A549 (cell line): ENCODE results near the gene MED6. TPM values are rescaled to one million over a fixed set of nuclear protein-coding genes. Genes with fewer than 3 reads are reported as not detected.

ENCODE experiments used
- ATAC-seq, 2 experiments: fragments of 200-7000 bp in 1 of 2; fragments of >200 bp in 1 of 2; cut with Nextera tagmentation in 1 of 2; cut with Tn5 transposase in 1 of 2; 3 replicates each; pipeline versions ENCODE4 v1.8.0 to v1.9.1; 2018 to 2020; ENCODE audit warnings: mild to moderate bottlenecking in 1 of 2, moderate library complexity in 1 of 2
- CTCF ChIA-PET: fragments of 300-600 bp; sonication (Branson Sonifier 250); formaldehyde crosslinking; extraction: SDS; loops from one replicate; lab custom pipeline; 2021; ENCODE audit warnings: antibody characterized with exemption, inconsistent platforms; lab: Yijun Ruan, JAX
- POLR2A ChIA-PET: fragments of 350-600 bp; formaldehyde crosslinking; extraction: SDS; loops from one replicate; lab custom pipeline; 2021; ENCODE audit warnings: antibody characterized with exemption, inconsistent platforms; lab: Yijun Ruan, JAX
- DNase-seq, 2 experiments: peaks; one replicate each; pipeline versions ENCODE4 v3.0.0 to v3.0.0-alpha.2; 2011 to 2016; ENCODE audit warnings: low read depth in 1 of 2, low spot score in 1 of 2
- FAIRE-seq: peaks from 2 replicates; lab custom pipeline; 2011; peaks lifted over from hg19 to GRCh38; lab: Jason Lieb, UNC
- H3K27ac ChIP-seq, 2 experiments: fragments of >200 bp; sonication (Bioruptor Twin); formaldehyde crosslinking; 3 replicates each; pipeline ENCODE4 v1.5.1; 2016 to 2017
- H3K4me1 ChIP-seq: fragments of >200 bp; sonication (Bioruptor Twin); formaldehyde crosslinking; 3 replicates; pipeline ENCODE4 v1.6.1; 2016
- H3K4me2 ChIP-seq: fragments of >200 bp; sonication (Bioruptor Twin); formaldehyde crosslinking; 3 replicates; pipeline ENCODE4 v1.6.1; 2016
- H3K4me3 ChIP-seq: fragments of >200 bp; sonication (Bioruptor Twin); formaldehyde crosslinking; 3 replicates; pipeline ENCODE4 v1.5.1; 2016
- H3K9me3 ChIP-seq: fragments of >200 bp; sonication (Bioruptor Twin); formaldehyde crosslinking; 3 replicates; pipeline ENCODE4 v1.6.1; 2016
- CBX2 ChIP-seq: fragments of 200-600 bp; sonication (generic); IDR thresholded peaks from 2 replicates; pipeline ENCODE4 v1.6.1; 2016; ENCODE audit warnings: low read depth, mild to moderate bottlenecking, borderline replicate concordance
- CEBPB ChIP-seq, 2 experiments: fragments of >200 bp in 1 of 2; sonication (Bioruptor Twin) in 1 of 2; formaldehyde crosslinking in 1 of 2; IDR thresholded peaks; 2 replicates each; pipeline ENCODE4 v1.6.1; 2012 to 2016
- CTCF ChIP-seq: fragments of >200 bp; sonication (Bioruptor Twin); formaldehyde crosslinking; IDR thresholded peaks from 3 replicates; pipeline ENCODE4 v1.5.1; 2016
- EHMT2 ChIP-seq: fragments of 200-600 bp; sonication (generic); IDR thresholded peaks from 2 replicates; pipeline ENCODE4 v1.6.1; 2016; ENCODE audit warnings: antibody characterized with exemption, low read depth, mild to moderate bottlenecking, moderate library complexity
- ESRRA ChIP-seq: fragments of 150-350 bp; IDR thresholded peaks from 2 replicates; pipeline ENCODE4 v1.6.1; 2014; ENCODE audit warnings: mild to moderate bottlenecking, low read length, borderline replicate concordance
- FOSL2 ChIP-seq, 2 experiments: fragments of 450-650 bp in 1 of 2; fragments of >200 bp in 1 of 2; sonication (Bioruptor Twin) in 1 of 2; formaldehyde crosslinking; IDR thresholded peaks; 2 replicates each; pipeline versions ENCODE4 v1.5.0 to v1.6.1; 2016 to 2020; ENCODE audit warnings: mild to moderate bottlenecking in 1 of 2, moderate library complexity in 1 of 2
- FOXS1 ChIP-seq: fragments of 250-450 bp; sonication (Bioruptor Pico); IDR thresholded peaks from 2 replicates; pipeline ENCODE4 v1.5.0; 2020; ENCODE audit warnings: mild to moderate bottlenecking, moderate library complexity
- GATA3 ChIP-seq: IDR thresholded peaks from 2 replicates; pipeline ENCODE4 v1.6.1; 2012; ENCODE audit warnings: borderline replicate concordance
- HOXA7 ChIP-seq: fragments of 250-450 bp; sonication (Bioruptor Pico); IDR thresholded peaks from 2 replicates; pipeline ENCODE4 v1.5.0; 2020; ENCODE audit warnings: mild to moderate bottlenecking, moderate library complexity
- JUN ChIP-seq, 2 experiments: fragments of >200 bp; sonication (Bioruptor Twin); formaldehyde crosslinking; IDR thresholded peaks; 2 replicates in 1 of 2; 3 replicates in 1 of 2; pipeline ENCODE4 v1.6.1; 2016 to 2017
- MAZ ChIP-seq: fragments of 150-350 bp; IDR thresholded peaks from 2 replicates; pipeline ENCODE4 v1.6.1; 2014; ENCODE audit warnings: antibody characterized with exemption, low read depth, low read length, borderline replicate concordance
- NPAS2 ChIP-seq: fragments of 250-450 bp; sonication (Bioruptor Pico); IDR thresholded peaks from 2 replicates; pipeline ENCODE4 v1.8.0; 2022; ENCODE audit warnings: mild to moderate bottlenecking, moderate library complexity, borderline replicate concordance
- PHF8 ChIP-seq: fragments of 200-600 bp; sonication (generic); IDR thresholded peaks from 2 replicates; pipeline ENCODE4 v1.6.1; 2016; ENCODE audit warnings: low read depth, mild to moderate bottlenecking, antibody characterized with exemption, moderate library complexity, borderline replicate concordance
- POLR2AphosphoS2 ChIP-seq: conservative IDR thresholded peaks from 2 replicates; pipeline ENCODE4 v1.6.1; 2012; ENCODE audit warnings: low read length, improper control_type of control experiment, inconsistent platforms
- RFX5 ChIP-seq: fragments of 450-650 bp; IDR thresholded peaks from 2 replicates; pipeline ENCODE4 v1.7.1; 2014; ENCODE audit warnings: antibody characterized with exemption, mild to moderate bottlenecking, moderate library complexity
- TFCP2L1 ChIP-seq: fragments of 250-450 bp; sonication (Bioruptor Pico); IDR thresholded peaks from 2 replicates; pipeline ENCODE4 v1.5.0; 2021; ENCODE audit warnings: mild to moderate bottlenecking
- ZFP36 ChIP-seq: fragments of 450-650 bp; IDR thresholded peaks from 2 replicates; pipeline ENCODE4 v1.6.1; 2014; ENCODE audit warnings: borderline replicate concordance; ENCODE audit not compliant: partially characterized antibody
- ZNF302 ChIP-seq: fragments of 250-450 bp; sonication (Bioruptor Pico); IDR thresholded peaks from 2 replicates; pipeline ENCODE4 v1.9.0; 2021; ENCODE audit warnings: inconsistent platforms, mild to moderate bottlenecking, moderate library complexity
- WGBS: methylation state at CpG from one replicate; pipeline ENCODE4 v1.1.6; 2017; ENCODE audit errors: missing lambda C conversion rate; 5-methylcytosine and 5-hydroxymethylcytosine counted together
- polyA plus RNA-seq, 4 experiments: library from polyadenylated mRNA; depleted of rRNA in 3 of 4; stranded (reverse); fragments of >200 nt; fragmentation: RNase III in 1 of 4; extraction: RNeasy Plus Mini Kit Qiagen cat#74134 plus additional on column Dnase treatment in 1 of 4; gene quantifications; 2 replicates in 3 of 4; 3 replicates in 1 of 4; pipeline ENCODE4 v1.2.3, GENCODE V29; 2011 to 2017
- TF ChIP-seq, protein P1 (sequence below): fragments of >200 bp; sonication (Bioruptor Twin); formaldehyde crosslinking; IDR thresholded peaks from 3 replicates; pipeline ENCODE4 v1.6.1; 2016

Gene MED6
- polyA plus RNA-seq, 2 of the 4 experiments (the other 2 are of a cell fraction), result 47.5 to 85.5 TPM

DNA sequence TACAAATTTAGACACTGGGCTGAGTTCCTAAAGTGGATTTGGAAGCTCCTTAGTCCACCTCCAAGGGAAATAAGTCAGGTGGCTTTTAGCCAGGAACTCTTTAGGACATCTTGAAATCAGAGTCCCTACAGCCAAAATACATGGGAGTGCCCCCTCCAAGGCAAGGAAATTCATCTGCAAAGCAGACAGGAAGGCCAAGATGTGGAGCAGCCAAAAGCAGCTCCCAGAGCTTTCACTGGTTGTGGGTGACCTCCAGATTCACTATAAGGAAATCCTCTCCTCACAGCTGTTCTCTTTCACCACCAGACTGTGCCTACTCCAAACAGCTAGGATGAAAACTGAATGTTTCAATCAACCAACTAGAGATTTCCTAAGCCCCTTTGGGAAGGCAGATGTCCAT is 47.9 kb upstream of the MED6 start (continued):
- TF ChIP-seq FOSL2 (IDR thresholded peaks at IDR 0.05) (no peak), FOSL2 (CRISPR knock-in tag; IDR thresholded peaks at IDR 0.05) (no peak)

DNA sequence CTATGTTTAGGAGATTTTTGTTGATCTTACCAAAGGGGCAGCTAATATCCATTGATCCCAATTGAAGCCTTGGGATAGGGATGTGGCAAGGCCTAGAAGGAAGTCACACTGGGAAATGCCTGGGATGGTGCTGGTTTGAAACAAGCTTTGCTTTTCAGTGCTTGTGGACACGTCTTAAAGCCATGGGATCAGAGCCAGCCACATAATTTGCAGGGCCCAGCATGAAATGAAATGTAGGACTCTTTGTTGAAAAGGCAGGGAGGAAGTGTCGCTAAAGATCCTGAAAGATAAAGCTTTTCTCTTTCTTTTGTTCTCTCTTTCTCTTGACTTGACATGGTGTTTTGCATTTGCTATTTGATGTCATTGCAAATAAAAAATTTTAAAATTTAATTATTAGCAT is 46.2 kb upstream of the MED6 start:
- ATAC-seq (no peak), FAIRE-seq (no peak)
- WGBS, result 54% methylated on average over 2 of the region's 2 CpGs

GRCh38 chr14:70645892-70646291 is 45.4 kb upstream of the MED6 start:
- Histone ChIP-seq H3K9me3 (no peaks in the 10 kb centered on the region), H3K4me3 (no peak overlapping the region), H3K27ac (no peak overlapping the region), H3K4me2 (no peak overlapping the region), H3K4me1 (peaks cover 9% of the 10 kb centered on the region; the same call in 1 of the 3 replicates)
- TF ChIP-seq NPAS2 (CRISPR knock-in tag), result no peak
- DNase-seq (no peak), FAIRE-seq (no peak), ATAC-seq (no peak)
- CTCF ChIA-PET, result interaction anchor here (1.2 to 1.3 kb wide), 2 partner anchors 10 to 172 kb away, joined by 3 read pairs; no protein-coding TSS in a partner anchor
- WGBS, result 90% methylated on average over 6 of the region's 6 CpGs
- POLR2A ChIA-PET, result no interaction called here

More for the DNA sequence above, 46.2 kb upstream of the MED6 start:
- Histone ChIP-seq H3K27ac (no peak overlapping the region), H3K9me3 (no peaks in the 10 kb centered on the region), H3K4me1 (0 out of 3 replicates have a peak, but pooled peaks cover 8% of the 10 kb centered on the region), H3K4me2 (no peak overlapping the region), H3K4me3 (no peak overlapping the region)
- POLR2A ChIA-PET, result no interaction called here
- DNase-seq, result no peak
- TF ChIP-seq, protein P1, sequence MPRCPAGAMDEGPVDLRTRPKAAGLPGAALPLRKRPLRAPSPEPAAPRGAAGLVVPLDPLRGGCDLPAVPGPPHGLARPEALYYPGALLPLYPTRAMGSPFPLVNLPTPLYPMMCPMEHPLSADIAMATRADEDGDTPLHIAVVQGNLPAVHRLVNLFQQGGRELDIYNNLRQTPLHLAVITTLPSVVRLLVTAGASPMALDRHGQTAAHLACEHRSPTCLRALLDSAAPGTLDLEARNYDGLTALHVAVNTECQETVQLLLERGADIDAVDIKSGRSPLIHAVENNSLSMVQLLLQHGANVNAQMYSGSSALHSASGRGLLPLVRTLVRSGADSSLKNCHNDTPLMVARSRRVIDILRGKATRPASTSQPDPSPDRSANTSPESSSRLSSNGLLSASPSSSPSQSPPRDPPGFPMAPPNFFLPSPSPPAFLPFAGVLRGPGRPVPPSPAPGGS, result no peak
- TF ChIP-seq ESRRA (no peak), PHF8 (no peak), POLR2AphosphoS2 (no peak), HOXA7 (CRISPR knock-in tag) (no peak), TFCP2L1 (CRISPR knock-in tag) (no peak), GATA3 (no peak), CTCF (no peak), CEBPB (IDR thresholded peaks at IDR 0.05) (no peak), EHMT2 (no peak), RFX5 (no peak), MAZ (no peak)
- CTCF ChIA-PET, result no interaction called here

GRCh38 chr14:70643967-70644366 is 43.5 kb upstream of the MED6 start:
- DNase-seq (no peak), ATAC-seq (no peak), FAIRE-seq (no peak)
- Histone ChIP-seq H3K4me1 (peaks cover 11% of the 10 kb centered on the region; the same call in 1 of the 3 replicates), H3K27ac (no peak overlapping the region), H3K4me2 (no peak overlapping the region), H3K9me3 (no peaks in the 10 kb centered on the region), H3K4me3 (no peak overlapping the region)
- TF ChIP-seq FOXS1 (CRISPR knock-in tag), result no peak
- TF ChIP-seq NPAS2 (CRISPR knock-in tag), result no peak
- no peak for TF ChIP-seq JUN (IDR thresholded peaks at IDR 0.05)
- no peak for TF ChIP-seq TFCP2L1 (CRISPR knock-in tag)
- no peak for TF ChIP-seq CBX2
- TF ChIP-seq ZFP36, result no peak
- no peak for TF ChIP-seq ZNF302 (CRISPR knock-in tag)
- no peak for TF ChIP-seq POLR2AphosphoS2
- POLR2A ChIA-PET, result no interaction called here
- 82% methylated on average over 5 of the region's 5 CpGs for WGBS
- CTCF ChIA-PET, result interaction anchor here (0.8 kb wide), 1 partner anchor 180 kb away, joined by 3 read pairs; no protein-coding TSS in a partner anchor
